ENCODE data around the gene FAM131A.

GRCh38 chr3:184368586-184369183, 31.3 kb downstream of the FAM131A start:
- no peak for TF ChIP-seq CTCF (IDR thresholded peaks at IDR 0.05 in 8 of 11, conservative IDR thresholded peaks at IDR 0.05 in 3 of 11)
- TF ChIP-seq POLR2AphosphoS5 (IDR thresholded peaks at IDR 0.05) = peak in 1 of 3 donors; percentile 18
- TF ChIP-seq POLR2A (IDR thresholded peaks at IDR 0.05) = no peak
